ENCODE results near the gene C1orf105. TPM values are rescaled to one million over a fixed set of nuclear protein-coding genes. Genes with fewer than 3 reads are reported as not detected.
"Not testable (repeated sequence)": the region's sequence is repeated elsewhere in the genome, so short reads cannot be mapped to it uniquely, and the experiment has no call there.

The C1orf105 gene, protein sequence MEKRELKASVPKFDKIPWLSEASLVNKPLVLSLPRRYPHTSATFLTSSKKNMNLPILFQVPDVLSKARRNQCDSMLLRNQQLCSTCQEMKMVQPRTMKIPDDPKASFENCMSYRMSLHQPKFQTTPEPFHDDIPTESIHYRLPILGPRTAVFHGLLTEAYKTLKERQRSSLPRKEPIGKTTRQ
- polyA plus RNA-seq (ENCODE audit: insufficient read length in 4 of 4): under 1 TPM in 1 of 4 donors, not detected in 3; 0.20 TPM

- DNase-seq (ENCODE audit: low read depth in 4 of 4, low spot score in 3 of 4): no peak
Observed at GRCh38 chr1:172420385-172420784, at the start of gene C1orf105. Gene C1orf105 (plus strand): TSS chr1:172420685. CDS start chr1:172420886, 201 bp downstream.

DNA sequence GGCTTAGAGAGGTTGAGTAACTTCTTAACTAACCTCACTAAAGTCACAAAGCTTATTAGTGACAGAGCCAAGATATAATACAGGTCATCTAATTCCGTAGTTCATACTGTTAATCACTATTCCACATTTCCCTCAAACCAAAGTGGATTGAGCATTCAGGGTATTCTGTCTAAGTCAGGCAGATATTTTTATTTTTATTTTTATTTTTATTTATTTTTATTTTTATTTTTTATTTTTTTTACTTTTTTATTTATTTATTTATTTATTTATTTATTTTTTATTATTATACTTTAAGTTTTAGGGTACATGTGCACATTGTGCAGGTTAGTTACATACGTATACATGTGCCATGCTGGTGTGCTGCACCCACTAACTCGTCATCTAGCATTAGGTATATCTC lies 48.8 kb upstream of the C1orf105 start:
- DNase-seq (ENCODE audit: low read depth in 4 of 4, low spot score in 3 of 4): not testable (repeated sequence)

DNA sequence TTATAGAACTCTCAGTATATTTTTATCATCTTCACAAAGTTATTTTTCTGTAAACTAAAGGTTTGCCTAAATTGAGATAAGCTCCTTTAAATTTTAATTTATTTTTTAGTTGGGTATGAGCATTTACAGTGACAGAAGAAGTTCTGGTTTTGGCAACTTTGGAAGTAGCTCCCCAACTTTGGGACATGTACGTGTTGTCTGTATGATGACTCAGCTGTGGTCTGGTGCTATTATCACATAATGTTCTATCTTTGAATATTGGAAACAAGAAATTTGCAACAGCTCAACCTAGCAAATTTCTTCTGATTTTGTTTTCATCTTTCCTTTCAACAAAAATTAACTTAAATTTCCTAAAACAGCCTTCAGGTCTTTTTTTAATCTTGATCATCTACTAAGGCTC lies 46.6 kb upstream of the C1orf105 start:
- no peak for DNase-seq (ENCODE audit: low read depth in 4 of 4, low spot score in 3 of 4)

DNA sequence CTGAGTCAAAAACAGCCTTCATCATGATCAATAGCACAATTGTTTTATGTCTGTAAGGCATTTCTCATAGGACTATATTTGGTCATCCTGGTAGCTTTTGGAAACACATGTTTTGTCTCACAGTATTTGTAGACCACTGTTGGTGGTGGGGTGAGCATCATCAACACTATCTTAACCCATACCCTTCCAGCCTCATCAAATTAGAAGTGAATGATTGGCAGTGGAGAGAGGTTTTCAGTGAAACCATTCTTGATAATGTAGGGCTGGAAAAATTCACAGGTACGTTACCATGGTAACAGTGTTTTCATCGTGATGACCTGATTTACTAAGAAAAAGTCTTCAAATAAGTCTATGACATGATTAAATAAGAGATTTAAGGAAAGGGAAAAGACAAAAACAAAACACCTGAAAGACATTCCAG lies 45.3 kb upstream of the C1orf105 start:
- DNase-seq (ENCODE audit: low read depth in 4 of 4, low spot score in 3 of 4): no peak

GRCh38 chr1:172376431-172376830 lies 44.1 kb upstream of the C1orf105 start:
- DNase-seq (ENCODE audit: low read depth in 4 of 4, low spot score in 3 of 4): no peak

DNA sequence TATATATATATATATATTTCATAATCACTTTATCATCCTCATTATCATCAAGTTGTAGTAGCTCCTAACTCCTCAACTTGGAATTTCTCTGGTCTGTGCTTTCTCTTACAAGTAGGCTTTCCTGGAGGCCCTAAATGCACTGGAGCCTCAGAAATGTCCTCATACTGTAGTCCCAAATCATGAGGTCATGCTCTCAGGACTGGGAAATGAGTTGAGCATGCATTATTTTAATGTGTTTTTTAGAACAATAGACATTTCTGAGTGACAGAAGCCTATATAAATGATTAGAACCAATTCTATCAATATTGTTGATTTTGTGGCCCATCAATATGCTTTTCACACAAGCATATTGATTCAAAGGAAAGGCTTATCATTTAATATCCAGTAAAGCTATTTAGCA lies 42.9 kb upstream of the C1orf105 start:
- no peak for DNase-seq (ENCODE audit: low read depth in 4 of 4, low spot score in 3 of 4)

GRCh38 chr1:172378109-172378760 lies 42.2 kb upstream of the C1orf105 start:
- no peak for DNase-seq (ENCODE audit: low read depth in 4 of 4, low spot score in 3 of 4)

DNA sequence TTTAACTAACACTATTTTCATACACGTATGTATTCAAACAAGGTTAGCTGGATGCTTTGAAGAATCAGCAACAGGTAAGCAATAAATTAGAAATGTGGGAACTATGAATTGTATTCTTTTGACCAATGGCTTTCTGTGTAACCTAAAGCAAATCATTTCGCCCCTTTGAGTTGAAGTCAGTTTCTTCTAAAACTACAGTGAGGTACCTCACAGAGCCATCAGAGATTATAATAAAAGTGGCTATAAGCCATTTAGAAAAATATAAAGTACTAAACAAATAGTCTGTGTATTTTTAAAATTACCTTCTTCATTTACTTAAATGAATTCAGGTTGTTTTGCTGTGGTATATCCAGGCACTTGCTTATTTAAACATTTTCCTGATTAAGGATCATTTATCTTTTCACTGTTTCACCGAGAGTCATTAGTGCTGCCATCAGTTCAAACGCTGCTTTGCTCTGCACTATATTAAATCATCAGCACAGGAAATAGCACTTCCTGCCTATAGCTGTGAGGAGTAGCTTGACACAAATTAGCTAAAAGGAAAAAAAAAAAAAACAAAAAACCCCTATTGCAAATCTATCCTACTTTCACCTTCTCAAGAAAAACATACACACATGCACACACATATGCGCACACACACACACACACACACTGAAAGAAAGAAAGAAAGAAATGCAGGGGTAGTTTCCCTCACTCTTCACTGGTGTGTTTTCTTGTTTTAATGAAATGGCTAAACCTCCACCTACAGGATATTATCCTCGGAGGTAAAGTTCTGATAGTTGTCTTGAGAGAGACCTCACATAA lies 39.8 kb upstream of the C1orf105 start:
- DNase-seq (ENCODE audit: low read depth in 4 of 4, low spot score in 3 of 4): no peak

- no peak for DNase-seq (ENCODE audit: low read depth in 4 of 4, low spot score in 3 of 4)
Observed at GRCh38 chr1:172381946-172382345, 38.5 kb upstream of the C1orf105 start.

- DNase-seq (ENCODE audit: low read depth in 4 of 4, low spot score in 3 of 4): no peak
Observed at GRCh38 chr1:172382406-172382805, 38.1 kb upstream of the C1orf105 start.

GRCh38 chr1:172382990-172383389 lies 37.5 kb upstream of the C1orf105 start:
- DNase-seq (ENCODE audit: low read depth in 4 of 4, low spot score in 3 of 4): no peak

GRCh38 chr1:172383536-172383935 lies 36.9 kb upstream of the C1orf105 start:
- DNase-seq (ENCODE audit: low read depth in 4 of 4, low spot score in 3 of 4): no peak

GRCh38 chr1:172384656-172385055 lies 35.8 kb upstream of the C1orf105 start:
- no peak for DNase-seq (ENCODE audit: low read depth in 4 of 4, low spot score in 3 of 4)

DNA sequence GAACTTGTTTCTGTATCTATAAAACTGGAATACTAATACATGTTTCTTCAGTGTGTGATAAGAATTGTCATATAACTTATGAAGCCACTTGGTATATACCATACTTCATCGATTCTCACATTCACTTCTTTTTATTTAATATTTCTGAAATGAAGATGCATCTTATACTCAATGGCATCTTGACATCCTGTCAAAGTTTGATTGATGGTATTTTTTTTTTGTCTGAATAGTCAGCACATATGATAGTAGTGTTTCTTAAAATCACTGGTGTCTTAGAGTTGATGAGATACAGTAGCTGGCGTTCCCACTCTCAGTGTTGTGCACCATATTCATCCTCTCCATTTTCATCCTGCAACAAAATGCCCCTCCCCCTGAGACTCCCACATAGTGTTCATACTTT lies 34.4 kb upstream of the C1orf105 start:
- no peak for DNase-seq (ENCODE audit: low read depth in 4 of 4, low spot score in 3 of 4)

- DNase-seq (ENCODE audit: low read depth in 4 of 4, low spot score in 3 of 4): no peak
Observed at GRCh38 chr1:172388490-172388889, 32.0 kb upstream of the C1orf105 start.

DNA sequence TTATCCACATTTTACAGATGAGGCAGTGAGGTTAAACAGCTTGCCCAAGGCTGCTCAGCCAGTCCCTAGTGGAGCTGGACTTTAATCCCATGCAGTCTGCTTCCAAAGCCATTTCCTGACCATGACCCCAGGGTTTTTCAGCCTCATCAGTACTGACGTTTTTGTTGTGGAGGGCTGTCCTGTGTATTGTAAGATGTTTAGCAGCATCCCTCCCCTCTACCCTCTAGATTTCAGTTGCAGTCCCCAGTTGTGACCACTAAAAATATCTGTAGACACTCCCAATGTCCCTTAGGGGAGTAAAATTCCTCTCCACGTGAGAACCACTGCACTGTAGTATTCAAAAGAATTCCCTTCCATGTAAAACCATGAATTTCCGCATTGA lies 30.2 kb upstream of the C1orf105 start:
- no peak for DNase-seq (ENCODE audit: low read depth in 4 of 4, low spot score in 3 of 4)

DNA sequence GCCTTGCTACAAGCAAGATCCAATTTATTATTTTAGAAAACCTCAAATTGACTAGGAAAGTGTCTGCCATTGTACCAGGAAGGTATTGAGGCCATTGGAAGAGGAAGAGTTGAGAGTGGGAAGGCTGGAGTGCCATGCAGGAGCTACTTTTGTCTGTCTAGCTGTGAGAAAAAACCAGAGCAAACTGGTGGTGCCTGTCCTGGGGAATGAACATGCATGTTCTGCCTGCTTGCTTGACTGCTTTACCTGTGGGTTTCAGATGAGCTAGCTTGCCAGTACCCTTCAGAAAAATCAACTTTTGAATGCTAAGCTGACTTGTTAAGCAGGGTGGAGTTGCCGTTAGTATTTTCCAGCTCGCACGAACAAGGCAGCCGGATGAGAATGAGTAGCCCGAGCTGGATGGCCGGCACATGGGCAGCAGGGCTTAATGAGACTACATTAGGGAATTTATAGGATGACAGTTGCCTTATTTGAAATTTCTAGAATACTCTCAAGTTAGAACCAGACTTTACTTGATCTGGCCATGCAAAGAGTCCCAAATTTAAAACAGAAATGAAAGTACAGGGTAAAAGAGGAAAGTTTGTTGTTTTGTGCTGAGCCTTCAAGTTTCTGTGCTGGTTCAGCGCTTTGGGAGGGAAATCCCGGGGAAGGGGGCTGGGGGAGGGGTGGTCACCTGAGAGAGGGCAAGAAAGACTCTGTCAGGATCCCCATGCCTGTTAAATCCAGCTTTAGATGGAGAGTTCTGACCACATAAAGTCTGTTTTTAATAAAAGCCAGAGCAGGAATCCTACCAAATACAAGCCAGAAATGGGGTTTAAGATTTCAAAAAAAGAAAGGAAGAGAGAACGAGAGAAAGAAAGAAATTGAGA lies 29.6 kb upstream of the C1orf105 start:
- DNase-seq (ENCODE audit: low read depth in 4 of 4, low spot score in 3 of 4): no peak

DNA sequence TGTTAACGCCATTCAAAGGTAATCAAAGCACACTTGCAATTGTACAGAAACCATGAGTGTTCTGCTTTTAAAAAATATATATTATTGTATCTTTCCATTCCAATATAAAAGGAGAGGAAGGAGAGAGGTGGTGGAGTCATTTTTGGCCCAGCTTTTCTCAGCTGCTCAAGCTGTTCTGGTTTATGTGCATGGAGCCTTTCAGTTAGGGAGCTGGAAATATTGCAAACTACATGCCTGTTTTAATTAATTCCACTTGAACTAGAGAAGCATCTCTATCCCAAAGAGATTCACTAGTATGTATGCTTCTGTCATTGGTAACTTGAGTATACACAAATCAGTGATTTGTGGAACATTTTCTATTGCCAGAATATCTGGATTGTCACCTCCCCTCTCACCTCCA lies 28.5 kb upstream of the C1orf105 start:
- no peak for DNase-seq (ENCODE audit: low read depth in 4 of 4, low spot score in 3 of 4)

- DNase-seq (ENCODE audit: low read depth in 4 of 4, low spot score in 3 of 4): no peak
Observed at GRCh38 chr1:172393354-172393753, 27.1 kb upstream of the C1orf105 start.

DNA sequence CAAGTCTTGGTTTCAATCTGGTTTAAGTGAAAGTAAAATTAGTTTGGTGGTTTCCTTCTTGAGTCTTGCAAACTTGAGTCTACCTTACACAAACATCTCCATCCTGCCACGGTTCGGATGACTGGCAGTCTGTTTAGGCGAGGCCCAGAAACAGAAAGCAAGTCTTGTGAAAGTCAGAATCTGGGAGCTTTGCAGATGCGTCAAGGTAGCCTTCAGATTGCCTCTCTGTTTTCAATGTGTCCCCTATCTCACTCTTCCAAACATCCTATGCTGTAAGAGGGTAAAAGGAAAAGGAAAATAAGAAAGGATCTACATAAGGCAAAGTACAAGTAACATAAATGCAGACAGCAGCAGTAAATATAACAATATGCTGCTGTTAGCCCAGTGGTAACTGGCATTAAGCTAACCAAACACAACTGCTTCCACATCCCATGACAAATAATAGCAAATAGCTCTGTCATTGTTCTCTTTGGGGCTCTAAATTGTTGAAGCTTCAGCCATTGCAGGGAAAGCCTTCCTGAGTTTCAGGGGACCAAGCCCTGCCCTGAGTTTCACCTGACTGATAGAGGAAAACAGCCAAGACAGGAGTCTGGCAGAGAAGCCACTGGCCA lies 26.2 kb upstream of the C1orf105 start:
- no peak for DNase-seq (ENCODE audit: low read depth in 4 of 4, low spot score in 3 of 4)

Data from right renal pelvis (tissue), 4 donors.